Measurements from ENCODE around the gene GLYATL3. TPM values are rescaled to one million over a fixed set of nuclear protein-coding genes. Genes with fewer than 3 reads are reported as not detected.
A peak's percentile ranks its signal among the peaks of the same experiment; 100 is the strongest.

Gene GLYATL3
- total RNA-seq, 1 experiment from 2014 or later: not detected

- BruUV-seq (replicated peaks): no TSS peak
- Histone ChIP-seq H3K9ac (ENCODE audit: low read length) (peak within 1 kb of the TSS; percentile 95), H3K36me3 (ENCODE audit: low read depth, low read length) (no peaks in the 10 kb centered on the region), H3K9me2 (replicated peaks; ENCODE audit: low read length) (no peaks in the 10 kb centered on the region), H3K27ac (ENCODE audit: low read length) (peak within 1 kb of the TSS; percentile 74), H4K20me1 (ENCODE audit: low read length) (no peaks in the 10 kb centered on the region; the same call in 1 of the 2 replicates), H3K79me2 (ENCODE audit: low read length) (peaks cover 52% of the 10 kb centered on the region), H3K4me2 (ENCODE audit: low read length) (peak within 1 kb of the TSS; percentile 98), H3K4me1 (ENCODE audit: insufficient read depth, low read length) (peaks cover 35% of the 10 kb centered on the region), H3K4me3 (ENCODE audit: low read length) (peak within 1 kb of the TSS; percentile 90), H3F3A (ENCODE audit: low read length, unreplicated experiment) (peaks cover 8% of the 10 kb centered on the region), H3K27me3 (ENCODE audit: low read length) (no peaks in the 10 kb centered on the region), H3K9me3 (ENCODE audit: low read length) (no peaks in the 10 kb centered on the region), H2AFZ (ENCODE audit: low read length) (peak within 1 kb of the TSS; percentile 88)
- intact Hi-C loops (cut with micrococcal nuclease): loop anchor here (1.0 to 2.0 kb wide), 2 partner anchors 9 to 16 kb away; no protein-coding TSS in a partner anchor
- ATAC-seq (peak; percentile 87), DNase-seq (peak; percentile 94)
- CTCF ChIA-PET: interaction anchor here (0.5 to 1.6 kb wide), 3 partner anchors 19 to 46 kb away, joined by 3 to 8 read pairs (median 7); no protein-coding TSS in a partner anchor
- POLR2A ChIA-PET (ENCODE audit: unreplicated experiment): interaction anchor here (0.6 to 1.3 kb wide), 2 partner anchors 9 to 13 kb away, joined by 3 to 6 read pairs; no protein-coding TSS in a partner anchor
- TF ChIP-seq CTCF (conservative IDR thresholded peaks at IDR 0.05; ENCODE audit: low read depth, low read length) (no peak), EZH2 (IDR thresholded peaks at IDR 0.05; ENCODE audit: low read length, unreplicated experiment) (no peak), EZH2phosphoT487 (IDR thresholded peaks at IDR 0.05; ENCODE audit: borderline replicate concordance, low read length) (no peak)
Measured at GRCh38 chr6:49550492-49551077, 50.9 kb downstream of the GLYATL3 start, which contains the start of gene C6orf141. Gene C6orf141 (plus strand): TSS chr6:49550668. CDS start chr6:49550793, 125 bp downstream.

DNA sequence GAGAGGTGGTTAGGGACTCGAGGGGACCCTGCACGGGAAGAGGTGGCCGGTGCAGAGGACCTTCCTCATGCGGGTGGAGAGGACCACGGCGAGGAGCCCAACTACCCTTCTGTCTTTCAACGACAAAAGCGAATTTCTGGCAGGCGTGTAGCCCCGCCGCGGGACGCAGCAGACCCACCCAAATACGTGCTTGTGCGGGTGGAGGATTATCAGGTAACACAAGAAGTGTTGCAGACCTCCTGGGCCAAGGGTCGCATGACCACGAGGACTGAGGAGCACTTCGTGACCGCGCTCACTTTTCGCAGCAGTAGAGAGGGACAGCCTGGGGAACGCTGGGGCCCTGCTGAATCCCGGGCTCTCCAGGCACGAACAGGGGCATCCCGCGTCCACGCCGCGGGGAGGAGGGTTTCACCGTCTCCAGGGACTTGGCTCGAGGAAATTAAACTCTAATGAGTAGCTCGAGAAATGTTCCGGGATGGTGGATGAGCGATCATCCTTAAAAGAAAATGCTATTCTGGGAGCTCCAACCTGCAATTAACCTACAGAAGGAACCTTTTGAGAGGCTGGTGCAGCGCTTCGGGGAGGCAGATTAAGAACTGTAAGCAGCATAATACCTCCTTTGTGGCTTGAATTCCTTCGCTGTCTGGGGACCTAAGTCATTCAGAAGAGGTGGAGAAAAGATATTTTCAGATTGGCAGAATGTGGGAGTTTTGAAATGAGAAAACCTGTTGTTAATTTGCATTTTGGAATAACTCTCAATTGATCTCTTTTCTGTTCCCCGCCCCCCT lies 51.5 kb downstream of the GLYATL3 start:
- no peaks in the 10 kb centered on the region for H3K9me3 ChIP-seq (ENCODE audit: low read length)
- peak overlapping the region; percentile 90 for H3K4me3 ChIP-seq (ENCODE audit: low read length)
- H4K20me1 ChIP-seq (ENCODE audit: low read length): no peaks in the 10 kb centered on the region; the same call in 1 of the 2 replicates
- H2AFZ ChIP-seq (ENCODE audit: low read length): peak overlapping the region; percentile 88; the same call in 1 of the 2 replicates
- no peaks in the 10 kb centered on the region for H3K36me3 ChIP-seq (ENCODE audit: low read depth, low read length)
- BruUV-seq (replicated peaks): TSS peak; percentile 47
- peak; percentile 27 for ATAC-seq
- ChIA-PET POLR2A (ENCODE audit: unreplicated experiment) (interaction anchor here (0.7 to 1.3 kb wide), 2 partner anchors 10 to 15 kb away, joined by 3 to 6 read pairs; no protein-coding TSS in a partner anchor), CTCF (interaction anchor here (0.6 to 1.6 kb wide), 2 partner anchors 19 to 45 kb away, joined by 3 to 7 read pairs; no protein-coding TSS in a partner anchor)
- H3K9ac ChIP-seq (ENCODE audit: low read length): peak overlapping the region; percentile 95
- H3K27ac ChIP-seq (ENCODE audit: low read length): peak overlapping the region; percentile 74
- no peaks in the 10 kb centered on the region for H3K27me3 ChIP-seq (ENCODE audit: low read length)
- peaks cover 58% of the 10 kb centered on the region for H3K79me2 ChIP-seq (ENCODE audit: low read length)
- peak; percentile 34 for DNase-seq
- intact Hi-C loops (cut with micrococcal nuclease): loop anchor here (2.0 kb wide), 1 partner anchor 16 kb away; no protein-coding TSS in a partner anchor
- no peak for TF ChIP-seq CTCF (conservative IDR thresholded peaks at IDR 0.05; ENCODE audit: low read depth, low read length)
- TF ChIP-seq EZH2 (IDR thresholded peaks at IDR 0.05; ENCODE audit: low read length, unreplicated experiment): no peak
- no peak for TF ChIP-seq EZH2phosphoT487 (IDR thresholded peaks at IDR 0.05; ENCODE audit: borderline replicate concordance, low read length)
- H3F3A ChIP-seq (ENCODE audit: low read length, unreplicated experiment): peaks cover 8% of the 10 kb centered on the region
- no peaks in the 10 kb centered on the region for H3K9me2 ChIP-seq (replicated peaks; ENCODE audit: low read length)
- peaks cover 42% of the 10 kb centered on the region for H3K4me1 ChIP-seq (ENCODE audit: insufficient read depth, low read length)
- peak overlapping the region; percentile 98 for H3K4me2 ChIP-seq (ENCODE audit: low read length)

Measured in PC-3 (cell line).